ENCODE results near the gene ERRFI1.
"Not testable (repeated sequence)": the region's sequence is repeated elsewhere in the genome, so short reads cannot be mapped to it uniquely, and the experiment has no call there.

ERRFI1 gene

DNA sequence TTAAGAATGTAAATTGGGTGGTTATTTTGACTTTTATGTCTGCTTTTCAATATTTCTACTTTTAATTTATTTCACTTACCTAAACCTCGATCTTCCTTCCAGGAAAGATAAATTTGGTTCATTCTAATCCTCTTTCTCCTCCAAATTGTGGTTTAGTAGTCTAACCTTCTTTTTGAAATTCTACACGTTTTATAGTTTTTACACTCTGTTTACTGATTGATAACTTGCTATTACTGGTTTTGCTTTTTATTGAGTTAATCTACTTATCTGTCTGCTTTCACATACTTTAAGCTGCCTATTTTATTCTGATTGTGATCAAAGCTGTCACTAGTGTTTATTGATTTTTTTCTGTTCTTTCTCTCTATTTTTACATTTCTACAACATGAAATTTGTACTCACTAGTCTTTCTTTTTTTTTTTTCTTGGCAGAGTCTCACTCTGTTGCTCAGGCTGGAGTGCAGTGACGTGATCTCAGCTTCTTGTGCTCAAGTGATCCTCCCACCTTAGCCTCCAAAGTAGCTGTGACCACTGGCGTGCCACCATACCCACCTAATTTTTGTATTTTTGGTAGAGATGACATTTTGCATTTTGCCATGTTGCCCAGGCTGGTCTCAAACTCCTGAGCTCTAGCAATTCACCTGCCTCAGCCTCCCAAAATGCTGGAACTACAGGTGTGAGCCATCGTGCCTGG, 27.9 kb upstream of the ERRFI1 start:
- Histone ChIP-seq H3K9me3 (ENCODE audit: insufficient read depth, low read length, severe bottlenecking) (no peaks in the 10 kb centered on the region), H4K20me1 (ENCODE audit: insufficient read depth, low read length) (no peaks in the 10 kb centered on the region), H3K4me1 (ENCODE audit: insufficient read depth, low read length) (no peaks in the 10 kb centered on the region), H2AFZ (ENCODE audit: low read depth, low read length) (no peak overlapping the region), H3K27me3 (ENCODE audit: insufficient read depth, low read length, poor library complexity) (no peaks in the 10 kb centered on the region), H3K36me3 (ENCODE audit: insufficient read depth, low read length) (no peaks in the 10 kb centered on the region), H3K4me2 (ENCODE audit: insufficient read depth, low read length) (no peak overlapping the region), H3K79me2 (ENCODE audit: insufficient read depth, low read length) (no peaks in the 10 kb centered on the region), H3K27ac (ENCODE audit: low read length) (no peak overlapping the region), H3K9ac (ENCODE audit: low read depth, low read length) (no peak overlapping the region), H3K4me3 (ENCODE audit: low read depth in 1 of 2, low read length in 2 of 2) (no peak overlapping the region)
- ATAC-seq (ENCODE audit: insufficient read depth, low read depth) (no peak), DNase-seq (no peak)
- TF ChIP-seq EZH2 (IDR thresholded peaks at IDR 0.05; ENCODE audit: borderline replicate concordance, low read depth, low read length, severe bottlenecking), result no peak
- TF ChIP-seq, protein P1, sequence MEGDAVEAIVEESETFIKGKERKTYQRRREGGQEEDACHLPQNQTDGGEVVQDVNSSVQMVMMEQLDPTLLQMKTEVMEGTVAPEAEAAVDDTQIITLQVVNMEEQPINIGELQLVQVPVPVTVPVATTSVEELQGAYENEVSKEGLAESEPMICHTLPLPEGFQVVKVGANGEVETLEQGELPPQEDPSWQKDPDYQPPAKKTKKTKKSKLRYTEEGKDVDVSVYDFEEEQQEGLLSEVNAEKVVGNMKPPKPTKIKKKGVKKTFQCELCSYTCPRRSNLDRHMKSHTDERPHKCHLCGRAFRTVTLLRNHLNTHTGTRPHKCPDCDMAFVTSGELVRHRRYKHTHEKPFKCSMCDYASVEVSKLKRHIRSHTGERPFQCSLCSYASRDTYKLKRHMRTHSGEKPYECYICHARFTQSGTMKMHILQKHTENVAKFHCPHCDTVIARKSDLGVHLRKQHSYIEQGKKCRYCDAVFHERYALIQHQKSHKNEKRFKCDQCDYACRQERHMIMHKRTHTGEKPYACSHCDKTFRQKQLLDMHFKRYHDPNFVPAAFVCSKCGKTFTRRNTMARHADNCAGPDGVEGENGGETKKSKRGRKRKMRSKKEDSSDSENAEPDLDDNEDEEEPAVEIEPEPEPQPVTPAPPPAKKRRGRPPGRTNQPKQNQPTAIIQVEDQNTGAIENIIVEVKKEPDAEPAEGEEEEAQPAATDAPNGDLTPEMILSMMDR (IDR thresholded peaks at IDR 0.05; ENCODE audit: borderline replicate concordance, extremely low read depth, low read length, poor library complexity, severe bottlenecking), result no peak

DNA sequence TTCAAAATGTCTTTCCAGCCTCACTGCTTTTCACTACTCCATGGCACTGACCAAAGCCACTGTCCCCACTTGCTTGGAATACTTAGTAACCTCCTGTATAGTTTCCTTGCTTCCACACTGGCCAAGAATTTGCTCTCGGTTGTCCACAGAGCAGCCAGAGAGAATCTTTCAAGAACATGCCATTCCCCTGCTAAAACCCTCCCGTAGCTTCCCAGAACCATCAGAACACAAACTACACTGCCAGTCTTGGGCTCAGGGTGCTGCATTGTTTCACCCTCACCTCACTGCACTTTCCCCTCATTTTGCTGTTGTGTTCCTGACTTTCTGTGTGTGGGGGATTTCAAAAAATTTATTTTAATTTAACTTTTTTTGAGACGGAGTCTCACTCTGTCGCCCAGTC, 25.5 kb upstream of the ERRFI1 start:
- H2AFZ ChIP-seq (ENCODE audit: low read depth, low read length), result no peak overlapping the region
- TF ChIP-seq EZH2 (IDR thresholded peaks at IDR 0.05; ENCODE audit: borderline replicate concordance, low read depth, low read length, severe bottlenecking), result no peak
- TF ChIP-seq, protein P1 (IDR thresholded peaks at IDR 0.05; ENCODE audit: borderline replicate concordance, extremely low read depth, low read length, poor library complexity, severe bottlenecking), result no peak

DNA sequence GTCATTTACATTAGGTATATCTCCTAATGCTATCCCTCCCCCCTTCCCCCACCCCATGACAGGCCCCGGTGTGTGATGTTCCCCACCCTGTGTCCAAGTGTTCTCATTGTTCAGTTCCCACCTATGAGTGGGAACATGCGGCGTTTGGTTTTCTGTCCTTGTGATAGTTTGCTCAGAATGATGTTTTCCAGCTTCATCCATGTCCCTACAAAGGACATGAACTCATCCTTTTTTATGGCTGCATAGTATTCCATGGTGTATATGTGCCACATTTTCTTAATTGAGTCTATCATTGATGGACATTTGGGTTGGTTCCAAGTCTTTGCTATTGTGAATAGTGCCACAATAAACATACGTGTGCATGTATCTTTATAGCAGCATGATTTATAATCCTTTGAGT, 23.1 kb upstream of the ERRFI1 start:
- H3K4me1 ChIP-seq (ENCODE audit: insufficient read depth, low read length); H3K79me2 ChIP-seq (ENCODE audit: insufficient read depth, low read length); DNase-seq; H3K27me3 ChIP-seq (ENCODE audit: insufficient read depth, low read length, poor library complexity); H3K4me3 ChIP-seq (ENCODE audit: low read depth in 1 of 2, low read length in 2 of 2); H3K36me3 ChIP-seq (ENCODE audit: insufficient read depth, low read length); H3K4me2 ChIP-seq (ENCODE audit: insufficient read depth, low read length); H4K20me1 ChIP-seq (ENCODE audit: insufficient read depth, low read length); ATAC-seq (ENCODE audit: insufficient read depth, low read depth); H3K9me3 ChIP-seq (ENCODE audit: insufficient read depth, low read length, severe bottlenecking); H3K9ac ChIP-seq (ENCODE audit: low read depth, low read length); H2AFZ ChIP-seq (ENCODE audit: low read depth, low read length); H3K27ac ChIP-seq (ENCODE audit: low read length): not testable (repeated sequence)

More for the DNA sequence above, 25.5 kb upstream of the ERRFI1 start:
- H3K4me1 ChIP-seq (ENCODE audit: insufficient read depth, low read length), result no peaks in the 10 kb centered on the region
- H3K4me3 ChIP-seq (ENCODE audit: low read depth in 1 of 2, low read length in 2 of 2), result no peak overlapping the region
- ATAC-seq (ENCODE audit: insufficient read depth, low read depth) (no peak), DNase-seq (no peak)
- no peak overlapping the region for H3K27ac ChIP-seq (ENCODE audit: low read length)
- H3K79me2 ChIP-seq (ENCODE audit: insufficient read depth, low read length), result no peaks in the 10 kb centered on the region
- H3K9me3 ChIP-seq (ENCODE audit: insufficient read depth, low read length, severe bottlenecking), result no peaks in the 10 kb centered on the region
- no peaks in the 10 kb centered on the region for H4K20me1 ChIP-seq (ENCODE audit: insufficient read depth, low read length)
- no peak overlapping the region for H3K4me2 ChIP-seq (ENCODE audit: insufficient read depth, low read length)
- no peaks in the 10 kb centered on the region for H3K27me3 ChIP-seq (ENCODE audit: insufficient read depth, low read length, poor library complexity)
- H3K36me3 ChIP-seq (ENCODE audit: insufficient read depth, low read length), result no peaks in the 10 kb centered on the region
- H3K9ac ChIP-seq (ENCODE audit: low read depth, low read length), result no peak overlapping the region

DNA sequence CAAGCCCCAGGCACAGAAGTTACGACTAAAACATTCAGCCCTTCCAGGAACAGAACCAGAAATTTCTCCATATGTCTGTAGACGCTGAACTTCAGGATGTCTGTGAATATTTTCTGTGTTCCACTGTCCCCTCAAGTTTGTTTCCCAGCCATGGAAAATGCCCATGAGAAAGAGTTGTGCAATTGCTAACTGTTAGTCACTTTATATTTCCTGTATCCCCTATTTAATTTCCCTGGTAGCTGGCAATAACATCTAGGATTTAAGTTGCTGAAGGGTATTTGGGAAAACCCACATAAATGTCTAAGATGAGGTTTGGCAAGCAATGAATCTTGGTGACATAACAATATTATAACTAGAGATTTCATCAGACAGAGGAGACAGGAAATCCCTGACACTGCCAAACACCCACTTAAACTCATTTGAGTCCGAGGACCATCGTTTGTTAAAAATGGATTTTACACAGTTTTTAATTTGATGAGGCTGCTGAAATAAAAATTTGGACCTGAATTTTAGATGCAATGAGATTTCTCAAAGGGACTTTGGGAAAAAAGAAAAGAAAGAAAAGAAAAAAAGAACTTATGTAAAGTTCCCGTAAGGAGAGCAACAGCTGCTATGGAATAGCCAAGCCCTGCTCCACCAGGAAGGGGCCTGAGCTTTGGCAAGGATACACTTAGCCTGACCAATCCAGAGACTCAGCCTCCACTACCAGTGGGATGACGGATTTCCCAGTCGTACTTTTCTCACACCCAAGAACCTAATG, 21.8 kb upstream of the ERRFI1 start:
- DNase-seq (no peak), ATAC-seq (ENCODE audit: insufficient read depth, low read depth) (no peak)
- Histone ChIP-seq H3K79me2 (ENCODE audit: insufficient read depth, low read length) (no peaks in the 10 kb centered on the region), H3K27ac (ENCODE audit: low read length) (no peak overlapping the region), H2AFZ (ENCODE audit: low read depth, low read length) (no peak overlapping the region), H3K9me3 (ENCODE audit: insufficient read depth, low read length, severe bottlenecking) (no peaks in the 10 kb centered on the region), H3K4me3 (ENCODE audit: low read depth in 1 of 2, low read length in 2 of 2) (no peak overlapping the region), H3K9ac (ENCODE audit: low read depth, low read length) (no peak overlapping the region), H4K20me1 (ENCODE audit: insufficient read depth, low read length) (no peaks in the 10 kb centered on the region), H3K4me1 (ENCODE audit: insufficient read depth, low read length) (no peaks in the 10 kb centered on the region), H3K36me3 (ENCODE audit: insufficient read depth, low read length) (no peaks in the 10 kb centered on the region), H3K27me3 (ENCODE audit: insufficient read depth, low read length, poor library complexity) (no peaks in the 10 kb centered on the region), H3K4me2 (ENCODE audit: insufficient read depth, low read length) (no peak overlapping the region)
- TF ChIP-seq EZH2 (IDR thresholded peaks at IDR 0.05; ENCODE audit: borderline replicate concordance, low read depth, low read length, severe bottlenecking), result no peak
- TF ChIP-seq, protein P1 (IDR thresholded peaks at IDR 0.05; ENCODE audit: borderline replicate concordance, extremely low read depth, low read length, poor library complexity, severe bottlenecking), result no peak

Measured in DND-41 (cell line).